Activated T-cell treated with anti-CD3 and anti-CD28 coated beads for 48 hours (primary cell): Measurements from ENCODE around the gene FAM171A2.
A peak's percentile ranks its signal among the peaks of the same experiment; 100 is the strongest.
"Not testable (repeated sequence)": the region's sequence is repeated elsewhere in the genome, so short reads cannot be mapped to it uniquely, and the experiment has no call there.

ENCODE experiments used
- DNase-seq: peaks from one replicate; pipeline ENCODE4 v3.0.0-alpha.2; 2020; ENCODE audit warnings: low read depth

Gene FAM171A2

DNA sequence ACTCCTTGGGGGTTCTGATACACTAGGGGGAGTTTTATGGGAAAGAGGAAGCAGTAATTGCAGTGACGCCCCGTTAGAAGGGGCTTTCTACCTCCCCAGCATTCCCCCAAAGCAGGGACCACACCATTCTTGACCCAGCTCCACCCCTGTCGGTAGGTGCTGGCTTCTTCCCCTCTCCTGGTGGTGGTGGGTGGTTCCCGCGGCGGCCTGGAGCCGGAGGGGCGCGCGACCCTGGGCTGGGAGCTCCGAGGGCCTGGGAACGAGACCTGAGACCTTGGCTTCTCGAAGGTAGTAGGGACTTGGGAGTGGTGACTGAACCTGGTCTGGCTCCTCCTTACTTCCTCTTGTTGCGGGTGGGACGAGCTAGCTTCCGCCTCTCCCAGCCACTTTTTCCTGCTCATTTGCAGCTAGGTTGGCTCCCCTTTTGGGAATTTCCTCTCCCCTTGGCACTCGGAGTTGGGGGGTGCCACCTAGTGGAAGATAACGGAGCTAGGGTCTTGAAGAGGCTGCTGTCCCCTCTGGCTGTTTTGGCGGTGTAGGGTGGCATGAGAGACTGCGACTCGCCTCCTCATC, 18.1 kb downstream of the FAM171A2 start:
- DNase-seq = peak; percentile 13

DNA sequence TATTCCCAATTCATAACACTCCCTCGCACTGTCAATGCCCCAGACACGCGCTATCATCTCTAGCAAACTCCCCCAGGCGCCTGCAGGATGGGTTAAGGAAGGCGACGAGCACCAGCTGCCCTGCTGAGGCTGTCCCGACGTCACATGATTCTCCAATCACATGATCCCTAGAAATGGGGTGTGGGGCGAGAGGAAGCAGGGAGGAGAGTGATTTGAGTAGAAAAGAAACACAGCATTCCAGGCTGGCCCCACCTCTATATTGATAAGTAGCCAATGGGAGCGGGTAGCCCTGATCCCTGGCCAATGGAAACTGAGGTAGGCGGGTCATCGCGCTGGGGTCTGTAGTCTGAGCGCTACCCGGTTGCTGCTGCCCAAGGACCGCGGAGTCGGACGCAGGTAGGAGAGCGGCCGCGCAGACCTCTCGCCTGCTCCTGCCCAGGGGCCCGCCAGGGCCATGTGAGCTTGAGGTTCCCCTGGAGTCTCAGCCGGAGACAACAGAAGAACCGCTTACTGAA, 18.7 kb downstream of the FAM171A2 start, which contains the start of gene GRN:
Gene GRN, plus strand, starts transcription at position 364 of the 515 bp plus-strand sequence. CDS start 3,863 bp downstream, outside the sequence.
- peak; percentile 79 for DNase-seq

DNA sequence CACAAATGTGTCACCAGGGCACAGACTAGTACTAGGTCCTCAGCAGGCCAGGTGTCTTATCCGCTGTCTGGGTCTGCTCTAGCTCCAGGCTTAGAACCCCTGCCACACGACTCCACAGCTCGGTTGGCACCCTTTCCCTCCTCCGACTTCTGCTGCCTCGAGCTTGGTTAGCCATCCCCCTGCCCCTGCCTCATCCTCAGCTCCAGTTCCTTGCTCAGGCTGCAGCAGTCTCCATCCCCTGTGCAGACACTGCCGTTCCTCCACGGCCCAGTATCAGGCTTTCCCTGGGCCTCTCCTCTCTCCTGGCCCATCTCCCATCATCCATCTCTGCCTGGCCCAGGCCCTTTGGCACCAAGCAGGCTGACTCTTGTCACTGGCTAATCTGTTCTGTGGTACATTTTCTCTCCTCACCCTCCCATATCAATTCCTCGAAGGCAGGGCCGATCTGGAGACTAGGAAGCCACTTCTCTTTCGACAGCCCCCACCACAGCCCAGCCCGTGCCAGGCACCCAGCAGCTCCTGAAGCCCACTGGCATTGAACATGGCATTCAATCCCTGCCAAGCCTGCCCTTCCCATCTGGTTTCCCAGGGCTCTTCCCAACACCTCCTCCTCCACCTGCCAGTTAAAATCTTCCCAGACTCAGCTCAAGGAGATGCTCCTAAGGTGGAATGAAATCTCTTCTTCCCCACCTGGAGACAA, 20.0 kb downstream of the FAM171A2 start:
- no peak for DNase-seq

DNA sequence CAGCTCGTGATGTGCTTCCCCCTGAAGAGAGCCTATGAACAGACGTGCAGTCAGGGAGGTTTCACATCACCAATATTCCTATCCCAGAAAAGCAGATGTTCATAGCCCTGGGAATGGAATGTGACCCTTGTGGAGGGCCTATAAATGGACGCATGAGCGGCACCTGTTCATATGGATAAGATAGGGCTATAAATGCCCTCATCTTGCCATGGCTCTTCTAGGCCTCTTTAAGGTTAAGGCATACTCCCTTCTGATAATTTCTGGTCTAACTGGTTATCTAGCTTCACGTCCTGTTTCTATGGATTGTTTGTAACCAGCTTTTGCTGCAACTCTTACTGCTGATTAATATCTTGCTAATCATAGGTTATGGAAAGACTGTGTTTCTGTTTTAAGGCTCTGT, 23.1 kb downstream of the FAM171A2 start:
- not testable (repeated sequence) for DNase-seq

DNA sequence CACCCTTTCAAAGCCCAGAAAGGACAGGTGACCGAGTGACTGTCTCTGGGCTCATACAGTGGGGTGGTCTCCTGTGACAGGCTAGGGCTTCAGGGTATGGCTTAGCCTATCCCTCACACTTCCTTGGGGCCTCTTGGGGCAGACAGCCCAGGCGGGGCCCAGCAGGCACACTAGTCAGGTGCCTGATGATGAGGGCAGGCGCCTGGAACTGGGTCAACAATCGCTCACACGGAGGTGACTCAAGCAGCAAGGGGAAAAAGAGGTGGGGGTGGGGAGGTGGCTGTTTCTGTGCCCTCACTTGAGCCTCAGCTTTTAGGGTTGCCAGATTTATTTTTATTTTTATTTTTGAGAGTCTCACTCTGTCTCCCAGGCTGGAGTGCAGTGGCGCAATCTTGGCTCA, 25.0 kb downstream of the FAM171A2 start:
- DNase-seq = no peak

DNA sequence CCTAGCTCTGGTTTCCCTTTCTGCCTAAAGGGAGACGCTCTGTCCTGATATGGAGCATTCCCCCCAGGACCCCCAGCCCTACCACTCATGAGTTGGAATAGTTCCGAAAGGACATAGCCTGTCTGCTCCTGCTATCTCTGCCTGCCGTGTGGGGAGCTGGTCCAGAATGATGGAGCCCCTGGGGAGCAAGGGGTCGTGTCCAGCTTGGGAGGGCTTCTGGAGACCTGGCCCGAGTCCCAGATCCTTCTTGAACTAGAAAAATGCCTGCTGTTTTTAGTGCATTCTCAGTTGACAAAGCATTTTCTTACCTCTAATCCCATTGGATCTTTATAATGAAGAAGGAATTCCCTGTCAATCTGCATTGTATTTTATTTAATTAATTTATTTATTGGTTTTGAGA, 27.7 kb downstream of the FAM171A2 start:
- no peak for DNase-seq

DNA sequence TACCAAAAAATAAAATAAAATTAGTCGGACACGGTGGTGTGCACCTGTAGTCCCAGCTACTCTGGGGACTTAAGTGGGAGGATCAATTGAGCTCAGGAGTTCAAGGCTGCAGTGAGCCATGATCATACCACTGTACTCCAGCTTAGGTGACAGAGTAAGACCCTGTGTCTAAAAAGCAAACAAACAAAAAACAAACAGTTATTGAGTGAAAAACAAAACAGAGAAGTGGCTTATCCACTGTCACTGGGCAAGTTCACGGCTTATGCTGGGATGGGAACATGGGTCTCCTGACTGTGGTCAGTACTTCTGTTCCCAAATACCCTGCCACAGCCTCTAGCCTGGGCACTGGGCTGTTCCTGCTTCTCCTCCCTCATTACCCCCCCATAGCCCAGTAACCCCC, 28.1 kb downstream of the FAM171A2 start:
- no peak for DNase-seq

DNA sequence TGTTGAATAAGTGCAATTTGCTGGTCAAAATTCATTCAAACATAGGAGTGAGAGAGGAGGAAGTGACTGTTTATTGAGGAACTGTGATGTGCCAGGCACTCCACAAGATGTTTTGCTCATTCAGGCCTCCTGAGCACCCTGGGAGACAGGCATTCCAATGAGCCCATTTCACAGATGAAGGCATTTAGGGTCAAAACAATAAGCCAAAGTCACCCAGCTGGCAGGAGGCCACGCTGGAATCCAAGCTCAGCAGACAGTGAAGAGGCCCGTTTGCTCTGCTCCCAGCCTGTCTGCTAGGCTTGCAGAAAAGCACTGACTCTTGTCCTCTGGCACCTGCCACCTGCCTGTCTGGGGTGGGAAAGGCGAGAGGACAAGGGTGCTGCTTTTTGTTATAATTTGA, 28.9 kb downstream of the FAM171A2 start:
- DNase-seq = no peak

DNA sequence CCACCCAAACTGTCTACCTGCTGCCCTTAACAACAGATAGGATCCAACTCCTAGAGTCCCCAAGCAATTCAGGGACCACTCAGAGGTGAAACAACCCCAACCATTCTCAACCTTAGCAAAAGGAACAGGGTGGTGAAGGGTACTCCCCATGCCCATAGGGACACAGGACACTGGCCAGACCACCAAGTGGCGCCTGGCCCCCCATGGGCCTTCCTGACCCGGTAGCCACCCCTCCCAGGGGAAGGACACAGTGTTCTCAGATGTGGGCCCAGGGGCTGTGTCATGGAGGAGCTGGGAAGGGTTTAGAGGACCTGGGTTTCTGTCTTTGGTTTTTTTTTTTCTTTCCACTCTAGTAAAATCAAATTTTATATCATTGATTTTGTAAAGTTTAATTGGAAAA, 29.3 kb downstream of the FAM171A2 start:
- no peak for DNase-seq

DNA sequence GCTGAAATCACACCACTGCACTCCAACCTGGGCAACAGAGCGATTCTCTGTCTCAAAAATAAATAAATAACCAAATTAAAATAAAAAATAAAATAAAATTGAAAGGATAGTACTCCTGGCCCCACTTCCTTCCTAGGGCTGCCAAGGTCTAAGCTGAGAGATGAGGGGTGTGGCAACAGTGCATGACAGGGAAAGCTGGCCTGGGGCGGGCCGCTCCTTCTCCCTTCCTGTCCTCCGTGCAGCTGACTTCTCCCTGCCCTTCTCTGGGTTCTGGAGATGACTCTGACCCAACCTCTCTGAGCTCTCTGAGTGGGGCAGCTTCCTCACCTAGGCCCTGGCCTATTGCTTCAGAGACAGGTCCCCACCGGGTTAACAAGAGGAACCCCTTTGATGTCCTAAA, 30.3 kb downstream of the FAM171A2 start:
- no peak for DNase-seq

DNA sequence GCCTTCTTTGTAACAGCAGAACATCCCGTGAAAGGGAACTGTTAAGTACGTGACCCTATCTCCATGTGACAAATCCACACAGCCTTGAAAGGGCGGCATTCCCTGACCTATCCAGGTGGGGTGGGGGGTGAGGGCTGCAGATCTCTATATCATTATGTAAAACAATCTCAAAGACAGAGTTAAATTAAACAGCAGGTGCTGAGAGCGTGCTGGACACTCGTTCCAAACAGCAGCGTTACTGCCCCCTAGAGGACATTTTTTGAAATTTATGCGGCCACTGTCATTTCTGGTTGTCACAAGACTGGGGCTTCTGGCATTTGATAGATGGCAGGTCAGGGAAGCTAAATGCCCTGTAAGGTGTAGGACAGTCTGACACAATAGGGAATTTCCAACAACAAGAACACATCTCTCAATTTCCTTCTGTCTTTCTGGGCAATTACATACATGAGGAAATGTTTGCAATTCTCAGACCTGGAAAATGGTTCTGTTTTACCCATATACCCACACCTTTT, 32.3 kb downstream of the FAM171A2 start:
- peak; percentile 59 for DNase-seq

DNA sequence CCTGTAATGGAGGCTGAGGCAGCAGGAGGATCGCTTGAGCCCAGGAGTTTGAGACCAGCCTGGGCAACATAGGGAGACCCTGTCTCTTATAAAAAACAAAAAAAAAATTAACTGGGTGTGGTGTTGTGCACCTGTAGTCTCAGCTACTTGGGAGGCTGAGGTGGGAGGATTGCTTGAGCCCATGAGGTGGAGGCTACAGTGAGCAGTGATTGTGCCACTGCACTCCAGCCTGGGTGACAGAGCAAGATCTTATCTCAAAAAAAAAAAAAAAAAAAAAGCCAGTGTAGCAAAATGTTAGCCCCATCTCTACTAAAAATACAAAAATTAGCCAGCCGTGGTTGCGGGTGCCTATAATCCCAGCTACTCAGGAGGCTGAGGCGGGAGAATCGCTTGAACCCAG, 33.4 kb downstream of the FAM171A2 start:
- not testable (repeated sequence) for DNase-seq

DNA sequence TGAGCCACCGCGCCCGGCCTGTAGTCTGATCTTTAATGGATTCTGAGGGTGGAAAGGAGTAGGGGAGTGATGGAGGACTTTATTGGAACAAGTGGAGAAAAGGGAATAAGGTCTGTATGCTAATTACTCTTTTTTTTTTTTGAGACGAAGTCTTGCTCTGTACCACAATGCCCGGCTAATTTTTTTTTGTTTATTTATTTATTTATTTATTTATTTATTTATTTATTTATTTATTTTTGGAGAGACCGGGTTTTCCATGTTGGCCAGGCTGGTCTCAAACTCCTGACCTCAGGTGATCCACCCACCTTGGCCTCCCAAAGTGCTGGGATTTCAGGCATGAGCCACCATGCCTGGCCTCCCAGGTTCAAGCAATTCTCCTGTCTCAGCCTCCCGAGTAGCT, 34.1 kb downstream of the FAM171A2 start:
- DNase-seq = not testable (repeated sequence)

DNA sequence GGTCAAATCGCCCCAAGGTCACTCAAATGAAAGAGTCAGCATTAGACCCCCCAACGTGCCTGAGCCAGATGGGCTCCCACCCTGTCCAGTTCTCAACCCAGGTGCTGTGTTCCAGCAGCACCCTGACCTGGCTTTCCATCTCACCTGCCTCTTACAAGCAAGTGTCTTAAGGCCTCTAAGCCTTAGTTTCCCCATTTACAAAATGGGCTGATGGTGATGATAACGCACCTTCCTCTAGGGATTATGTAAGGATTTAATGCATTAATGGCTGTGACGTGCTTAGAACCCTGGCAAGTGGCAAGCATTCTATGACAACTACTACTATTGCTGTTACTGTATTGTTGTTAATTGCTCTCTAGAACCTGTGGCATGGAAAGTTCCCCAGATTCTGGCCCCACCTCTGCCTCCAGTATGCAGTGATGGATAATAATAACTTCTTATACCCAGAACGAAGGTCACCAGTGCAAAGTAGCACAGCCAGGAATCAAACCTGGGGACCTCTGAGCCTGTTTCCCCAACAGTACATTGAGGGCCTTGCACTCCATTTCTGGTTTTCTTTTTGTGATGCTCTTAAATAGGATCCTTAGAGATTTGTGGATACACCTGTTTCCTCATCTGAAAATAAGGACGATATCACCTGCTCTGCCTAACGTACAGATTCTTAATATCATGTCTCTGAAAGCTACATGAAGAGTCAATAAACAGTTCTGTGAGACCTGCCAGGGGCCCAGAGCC, 35.8 kb downstream of the FAM171A2 start:
- no peak for DNase-seq

DNA sequence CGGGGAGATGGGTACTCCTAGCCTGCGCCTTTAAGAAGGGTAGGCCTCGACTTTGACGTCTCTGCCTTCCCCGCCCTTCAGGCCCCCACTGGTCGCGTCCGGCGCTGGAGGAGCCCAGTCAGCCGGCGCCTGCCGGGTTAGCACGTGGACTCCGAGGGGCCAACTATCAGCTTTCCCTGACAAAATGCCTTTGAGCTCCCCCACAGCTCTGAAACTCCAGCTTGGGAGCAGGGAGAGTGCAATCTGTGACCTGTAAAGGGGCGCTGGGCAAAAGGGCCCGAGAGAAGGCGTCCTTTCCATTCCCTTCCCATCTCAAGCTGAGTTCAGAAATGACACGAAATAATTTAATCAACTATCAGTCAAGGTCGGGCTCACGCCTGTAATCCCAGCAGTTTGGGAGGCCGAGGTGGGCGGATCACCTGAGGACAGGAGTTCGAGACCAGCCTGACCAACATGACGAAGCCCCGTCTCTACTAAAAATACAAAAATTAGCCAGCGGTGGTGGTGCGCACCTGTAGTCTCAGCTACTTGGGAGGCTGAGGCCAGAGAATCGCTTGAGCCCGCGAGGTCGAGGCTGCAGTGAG, 36.7 kb downstream of the FAM171A2 start:
- DNase-seq = peak; percentile 88

DNA sequence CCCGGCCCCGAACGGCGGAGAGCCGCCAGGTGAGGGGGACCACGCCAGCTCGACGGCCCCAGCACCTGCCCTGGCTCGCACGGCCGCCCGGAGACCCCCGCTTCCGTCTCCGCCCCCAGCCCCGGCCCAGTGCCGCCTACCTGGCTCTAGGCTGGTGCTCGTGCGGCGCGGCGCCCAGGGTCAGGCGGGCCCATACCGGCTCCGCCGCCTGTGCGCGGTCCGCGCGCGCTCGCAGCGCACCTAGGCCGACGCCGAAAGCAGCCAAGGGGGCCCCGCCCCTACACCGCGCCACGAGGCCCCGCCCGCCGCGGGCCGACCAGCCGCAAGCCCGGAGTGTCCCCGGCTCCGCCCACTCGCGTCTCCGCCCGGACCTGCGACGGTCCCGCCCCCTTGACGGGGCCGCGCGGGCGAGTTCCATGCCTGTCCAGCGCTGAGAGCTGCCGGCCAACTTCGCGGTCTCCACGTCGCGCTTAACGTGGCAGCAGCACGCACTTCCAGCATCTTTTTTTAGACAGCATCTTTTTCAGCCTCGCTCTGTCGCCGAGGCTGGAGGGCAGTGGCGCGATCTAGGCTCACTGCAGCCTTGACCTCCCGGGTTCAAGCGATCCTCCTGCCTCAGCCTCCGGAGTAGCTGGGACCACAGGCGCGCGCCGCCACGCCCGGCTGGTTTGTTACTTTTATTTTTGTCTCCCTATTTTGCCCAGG, 38.9 kb downstream of the FAM171A2 start, which contains the start of gene SLC25A39:
Gene SLC25A39, minus strand, starts transcription at position 253 of the 705 bp plus-strand sequence. CDS start 1,261 bp downstream, outside the sequence.
- DNase-seq = peak; percentile 97

DNA sequence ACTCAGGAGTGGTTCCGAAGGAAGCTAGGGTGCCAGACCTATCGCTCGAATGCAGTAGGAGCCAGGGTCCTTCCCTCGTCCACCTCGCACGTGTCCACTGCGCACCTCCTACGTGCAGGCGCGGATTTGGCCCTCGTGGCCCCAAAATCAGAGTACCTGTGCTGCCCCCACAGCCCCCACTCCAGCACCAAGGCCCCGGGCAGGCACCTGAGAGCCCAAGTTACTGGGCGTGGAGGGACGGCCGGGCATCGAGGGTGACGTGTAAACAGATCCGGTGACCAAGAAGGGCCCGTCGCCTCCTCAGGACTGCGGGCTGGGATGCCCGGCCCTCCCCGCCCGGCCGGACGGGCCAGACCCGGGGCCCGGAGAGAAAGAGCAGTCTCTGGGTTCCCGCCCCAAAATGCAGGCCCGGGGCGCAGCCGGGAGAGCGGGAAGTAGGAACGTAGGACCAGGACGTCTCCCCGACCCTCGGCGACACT, 39.5 kb downstream of the FAM171A2 start:
- DNase-seq = no peak

DNA sequence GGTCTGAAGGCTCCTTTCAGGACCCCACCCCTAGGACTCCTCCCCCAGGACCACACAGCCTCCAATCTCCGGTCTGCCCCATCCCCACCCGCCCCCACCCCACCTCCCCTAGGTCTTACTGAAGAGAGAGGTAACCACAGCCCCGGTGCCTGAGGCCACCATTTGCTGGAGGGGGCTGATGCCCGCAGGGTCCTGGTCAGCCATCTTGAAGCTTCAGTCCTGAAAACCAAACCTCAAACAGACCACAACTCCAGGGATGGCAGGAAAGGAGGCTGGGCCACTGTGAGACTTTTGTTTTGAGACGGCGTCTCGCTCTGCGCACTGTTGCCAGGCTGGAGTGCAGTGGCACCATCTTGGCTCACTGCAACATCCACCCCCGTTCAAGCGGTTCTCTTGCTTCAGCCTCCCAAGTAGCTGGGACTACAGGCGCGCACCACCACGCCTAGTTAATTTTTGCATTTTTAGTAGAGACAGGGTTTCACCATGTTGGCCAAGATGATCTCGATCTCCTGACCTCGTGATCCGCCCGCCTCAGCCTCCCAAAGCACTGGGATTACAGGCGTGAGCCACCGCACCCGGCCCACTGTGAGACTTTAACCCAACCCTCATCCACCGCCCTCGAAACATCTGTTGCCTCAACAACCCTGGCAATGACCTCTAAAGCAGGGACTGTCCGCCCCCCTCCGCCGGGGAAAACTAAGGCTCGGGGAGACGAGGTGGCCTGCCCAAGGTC, 40.1 kb downstream of the FAM171A2 start:
- DNase-seq = no peak

DNA sequence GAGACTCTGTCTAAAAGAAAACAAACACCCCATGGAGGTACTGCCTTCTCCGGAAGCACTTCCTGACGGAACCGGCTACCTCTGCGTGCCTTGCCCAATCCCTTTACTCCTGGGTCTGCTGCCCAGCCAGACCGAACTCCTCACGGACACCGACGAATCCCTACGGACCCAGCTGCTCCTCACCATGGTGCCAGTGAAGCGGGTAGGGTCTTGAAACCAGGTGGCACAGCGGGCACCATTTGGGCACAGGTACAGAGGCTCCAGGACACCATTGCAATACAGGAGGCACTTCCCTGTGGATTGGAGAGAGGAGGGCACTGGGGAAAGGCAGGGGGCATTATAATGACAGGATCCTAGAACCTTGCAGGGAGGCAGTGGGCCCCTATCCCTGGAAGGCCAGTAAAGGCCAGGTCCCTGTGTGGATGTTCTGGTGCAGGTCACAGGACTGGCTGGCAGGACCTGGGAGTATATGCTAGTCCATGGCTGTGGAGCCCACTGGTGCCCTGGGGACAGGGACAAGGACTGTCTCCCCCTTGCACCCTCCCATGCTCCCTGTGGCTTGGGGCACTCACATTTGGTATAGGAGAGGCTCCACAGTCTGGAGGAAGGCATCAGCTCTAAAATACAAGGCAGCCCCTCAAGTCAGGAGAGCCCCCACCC, 41.3 kb downstream of the FAM171A2 start:
- no peak for DNase-seq
